Duodenal mucosa (tissue), 2 donors: ENCODE results near the gene HPX.

Experiments
- H3K27ac ChIP-seq: one replicate; pipeline ENCODE4 v1.7.0; 2013; ENCODE audit warnings: low read depth, low read length
- H3K27me3 ChIP-seq, 2 donors: one replicate each; pipeline ENCODE4 v1.7.0; 2013; ENCODE audit warnings: low read length in 2 of 2, control low read depth in 1 of 2; ENCODE audit not compliant: insufficient read depth in 2 of 2, control insufficient read depth in 1 of 2
- H3K36me3 ChIP-seq, 2 donors: one replicate each; pipeline ENCODE4 v1.7.0; 2013; ENCODE audit warnings: low read length in 2 of 2, control low read depth in 1 of 2; ENCODE audit not compliant: insufficient read depth in 2 of 2, control insufficient read depth in 1 of 2
- H3K4me1 ChIP-seq, 2 donors: one replicate each; pipeline ENCODE4 v1.7.0; 2013; ENCODE audit warnings: low read length in 2 of 2, control low read depth in 1 of 2; ENCODE audit not compliant: insufficient read depth in 2 of 2, control insufficient read depth in 1 of 2
- H3K4me3 ChIP-seq, 2 donors: one replicate each; pipeline ENCODE4 v1.7.0; 2013; ENCODE audit warnings: low read length in 2 of 2, low read depth in 1 of 2
- H3K9ac ChIP-seq, 2 donors: one replicate each; pipeline ENCODE4 v1.7.0; 2013; ENCODE audit warnings: low read length in 2 of 2, low read depth in 1 of 2
- H3K9me3 ChIP-seq, 2 donors: one replicate each; pipeline ENCODE4 v1.7.0; 2013; ENCODE audit warnings: low read length in 2 of 2, control low read depth in 1 of 2; ENCODE audit not compliant: control insufficient read depth in 1 of 2

HPX gene

GRCh38 chr11:6404342-6405051, 36.3 kb downstream of the HPX start:
- Histone ChIP-seq H3K9ac (no peak overlapping the region), H3K36me3 (peaks cover 0 to 9% of the 10 kb centered on the region in 2 donors), H3K4me3 (no peak overlapping the region), H3K4me1 (peaks cover 0 to 18% of the 10 kb centered on the region in 2 donors), H3K27ac (no peak overlapping the region), H3K9me3 (no peaks in the 10 kb centered on the region), H3K27me3 (no peaks in the 10 kb centered on the region)

- Histone ChIP-seq H3K9me3 (no peaks in the 10 kb centered on the region), H3K36me3 (peaks cover 0 to 9% of the 10 kb centered on the region in 2 donors), H3K4me1 (peaks cover 0 to 18% of the 10 kb centered on the region in 2 donors), H3K27me3 (no peaks in the 10 kb centered on the region), H3K4me3 (no peak overlapping the region), H3K27ac (no peak overlapping the region), H3K9ac (no peak overlapping the region)
Observed at GRCh38 chr11:6403539-6403938, 37.2 kb downstream of the HPX start.

- Histone ChIP-seq H3K27me3 (no peaks in the 10 kb centered on the region), H3K4me3 (no peak overlapping the region), H3K9me3 (no peaks in the 10 kb centered on the region), H3K27ac (no peak overlapping the region), H3K4me1 (peaks cover 0 to 18% of the 10 kb centered on the region in 2 donors), H3K9ac (no peak overlapping the region), H3K36me3 (peaks cover 0 to 9% of the 10 kb centered on the region in 2 donors)
Observed at GRCh38 chr11:6402561-6402981, 38.2 kb downstream of the HPX start.

GRCh38 chr11:6402061-6402470, 38.7 kb downstream of the HPX start:
- H3K9me3 ChIP-seq = no peaks in the 10 kb centered on the region
- H3K27ac ChIP-seq = no peak overlapping the region
- peaks cover 0 to 18% of the 10 kb centered on the region in 2 donors for H3K4me1 ChIP-seq
- no peak overlapping the region for H3K4me3 ChIP-seq
- H3K36me3 ChIP-seq = peaks cover 0 to 9% of the 10 kb centered on the region in 2 donors
- no peak overlapping the region for H3K9ac ChIP-seq
- no peaks in the 10 kb centered on the region for H3K27me3 ChIP-seq

- Histone ChIP-seq H3K4me3 (no peak overlapping the region), H3K27ac (no peak overlapping the region), H3K9me3 (no peaks in the 10 kb centered on the region), H3K9ac (no peak overlapping the region), H3K4me1 (peaks cover 0 to 18% of the 10 kb centered on the region in 2 donors), H3K27me3 (no peaks in the 10 kb centered on the region), H3K36me3 (peaks cover 0 to 9% of the 10 kb centered on the region in 2 donors)
Observed at GRCh38 chr11:6401464-6401863, 39.3 kb downstream of the HPX start.

- Histone ChIP-seq H3K9ac (no peak overlapping the region), H3K4me3 (no peak overlapping the region), H3K27ac (no peak overlapping the region)
Observed at GRCh38 chr11:6400431-6401345, 40.1 kb downstream of the HPX start.

GRCh38 chr11:6397636-6398035, 43.2 kb downstream of the HPX start:
- Histone ChIP-seq H3K27me3 (no peaks in the 10 kb centered on the region), H3K4me3 (no peak overlapping the region), H3K4me1 (no peaks in the 10 kb centered on the region), H3K9ac (no peak overlapping the region), H3K9me3 (no peaks in the 10 kb centered on the region), H3K27ac (no peak overlapping the region), H3K36me3 (peaks cover 0 to 2% of the 10 kb centered on the region in 2 donors)

More at GRCh38 chr11:6400431-6401345, 40.1 kb downstream of the HPX start:
- no peaks in the 10 kb centered on the region for H3K27me3 ChIP-seq
- H3K4me1 ChIP-seq = peaks cover 0 to 14% of the 10 kb centered on the region in 2 donors
- H3K9me3 ChIP-seq = no peaks in the 10 kb centered on the region
- H3K36me3 ChIP-seq = peaks cover 0 to 9% of the 10 kb centered on the region in 2 donors

GRCh38 chr11:6397156-6397555, 43.6 kb downstream of the HPX start:
- H3K4me1 ChIP-seq = no peaks in the 10 kb centered on the region

GRCh38 chr11:6395470-6396060, 45.2 kb downstream of the HPX start:
- H3K9ac ChIP-seq = no peak overlapping the region
- H3K36me3 ChIP-seq = peaks cover 0 to 1% of the 10 kb centered on the region in 2 donors
- H3K27ac ChIP-seq = no peak overlapping the region
- H3K27me3 ChIP-seq = no peaks in the 10 kb centered on the region
- no peaks in the 10 kb centered on the region for H3K9me3 ChIP-seq
- no peak overlapping the region for H3K4me3 ChIP-seq
- H3K4me1 ChIP-seq = peaks cover 8 to 12% of the 10 kb centered on the region in 2 donors

More at GRCh38 chr11:6397156-6397555, 43.6 kb downstream of the HPX start:
- Histone ChIP-seq H3K9ac (no peak overlapping the region), H3K27me3 (no peaks in the 10 kb centered on the region), H3K36me3 (peaks cover 0 to 2% of the 10 kb centered on the region in 2 donors), H3K4me3 (no peak overlapping the region), H3K9me3 (no peaks in the 10 kb centered on the region), H3K27ac (no peak overlapping the region)
